Omental fat pad (tissue), 4 donors: ENCODE data around the gene MTRR. TPM values are rescaled to one million over a fixed set of nuclear protein-coding genes. Genes with fewer than 3 reads are reported as not detected.

Source experiments
- ATAC-seq: fragments of 150-250 bp; one replicate; pipeline ENCODE4 v1.9.1; 2016; ENCODE audit warnings: mild to moderate bottlenecking, moderate library complexity; ENCODE audit not compliant: low FRiP score
- DNase-seq: peaks from one replicate; pipeline ENCODE4 v3.0.0-alpha.2; 2019; ENCODE audit warnings: low spot score
- CTCF ChIP-seq, 3 donors: fragments of 450-650 bp; IDR thresholded peaks; one replicate each; pipeline ENCODE4 v1.5.1; 2016 to 2017; ENCODE audit warnings: antibody characterized with exemption in 3 of 3, mild to moderate bottlenecking in 3 of 3, moderate library complexity in 2 of 3
- total RNA-seq, 4 donors: library from RNA; depleted of rRNA; stranded (reverse); fragments of >200 nt; gene quantifications; one replicate each; pipeline ENCODE4 v1.1.0, GENCODE V29; 2016

Gene MTRR
- total RNA-seq, 4 donors from 2014 or later: 35.6 to 83.3 (median 43.0) TPM

- no peak for ATAC-seq
- DNase-seq: no peak
- TF ChIP-seq CTCF (IDR thresholded peaks at IDR 0.05): no peak
Observed at GRCh38 chr5:7834982-7835381, 34.0 kb upstream of the MTRR start.

GRCh38 chr5:7837403-7837802, 31.5 kb upstream of the MTRR start:
- no peak for TF ChIP-seq CTCF (IDR thresholded peaks at IDR 0.05)
- DNase-seq: no peak
- ATAC-seq: no peak

- ATAC-seq (no peak), DNase-seq (no peak)
- TF ChIP-seq CTCF (IDR thresholded peaks at IDR 0.05): no peak
Observed at GRCh38 chr5:7842531-7842930, 26.4 kb upstream of the MTRR start.

- no peak for ATAC-seq
- TF ChIP-seq CTCF (IDR thresholded peaks at IDR 0.05): no peak
- no peak for DNase-seq
Observed at GRCh38 chr5:7844901-7845300, 24.0 kb upstream of the MTRR start.

- ATAC-seq: no peak
- TF ChIP-seq CTCF (IDR thresholded peaks at IDR 0.05): no peak
- no peak for DNase-seq
Observed at GRCh38 chr5:7845557-7845956, 23.4 kb upstream of the MTRR start.

- no peak for ATAC-seq
- no peak for TF ChIP-seq CTCF (IDR thresholded peaks at IDR 0.05)
- DNase-seq: no peak
Observed at GRCh38 chr5:7846327-7846726, 22.6 kb upstream of the MTRR start.

- TF ChIP-seq CTCF (IDR thresholded peaks at IDR 0.05): no peak
- DNase-seq (no peak), ATAC-seq (no peak)
Observed at GRCh38 chr5:7848296-7848695, 20.7 kb upstream of the MTRR start.
